Psoas muscle (tissue), 8 donors: Measurements from ENCODE around the gene ENPP5. TPM values are rescaled to one million over a fixed set of nuclear protein-coding genes. Genes with fewer than 3 reads are reported as not detected.

Source experiments
- ATAC-seq, 4 donors: fragments of 200-7000 bp; cut with Tn5 transposase; one replicate each; pipeline ENCODE4 v1.9.1; 2020; ENCODE audit warnings: moderate library complexity in 3 of 4, mild to moderate bottlenecking in 2 of 4
- DNase-seq, 2 donors: peaks; one replicate each; pipeline ENCODE4 v3.0.0-alpha.2; 2020
- H3K27ac ChIP-seq: fragments of 200-600 bp; one replicate; pipeline ENCODE4 v1.8.0; 2022
- H3K27me3 ChIP-seq, 3 donors: fragments of 200-600 bp in 1 of 3; one replicate each; pipeline versions ENCODE4 v1.6.1 to v1.8.0; 2013 to 2022; ENCODE audit warnings: low read length in 2 of 3, mild to moderate bottlenecking in 2 of 3, moderate library complexity in 1 of 3; ENCODE audit not compliant: insufficient read depth in 3 of 3
- H3K36me3 ChIP-seq, 2 donors: fragments of 200-600 bp in 1 of 2; one replicate each; pipeline versions ENCODE4 v1.6.1 to v1.8.0; 2013 to 2022; ENCODE audit warnings: low read depth in 1 of 2, mild to moderate bottlenecking in 1 of 2, moderate library complexity in 1 of 2; ENCODE audit not compliant: insufficient read depth in 1 of 2
- H3K4me1 ChIP-seq: fragments of 200-600 bp; one replicate; pipeline ENCODE4 v1.8.0; 2022
- H3K4me3 ChIP-seq: fragments of 200-600 bp; one replicate; pipeline ENCODE4 v1.8.0; 2022; ENCODE audit warnings: mild to moderate bottlenecking
- H3K9me3 ChIP-seq: fragments of 200-600 bp; one replicate; pipeline ENCODE4 v1.8.0; 2022
- CTCF ChIP-seq: fragments of 200-600 bp; IDR thresholded peaks from one replicate; pipeline ENCODE4 v1.8.0; 2022; ENCODE audit warnings: antibody characterized with exemption
- WGBS, 3 donors: extraction: QIAGEN DNeasy Blood & Tissue Kit; methylation state at CpG; one replicate each; pipeline versions ENCODE4 v1.1.6 to v1.1.7; 2013; 5-methylcytosine and 5-hydroxymethylcytosine counted together
- intact Hi-C, 2 donors: fragments of 100-400 bp; cut with DNase I; formaldehyde crosslinking; loops; one replicate each; pipeline versions ENCODE4 v1.11.0 to v1.14.2; 2022
- polyA plus RNA-seq, 3 donors: library from polyadenylated mRNA; stranded (reverse); fragments of 200-250 nt; gene quantifications; one replicate each; pipeline ENCODE4 v1.2.3, GENCODE V29; 2013
- total RNA-seq, 4 donors: library from RNA; stranded (reverse); fragmentation: NEBNext Ultra II Directional in 2 of 4; extraction: Animal tissue kit (Norgen Biotek cat#: 25700) in 2 of 4; gene quantifications; one replicate each; pipeline versions ENCODE4 v1.2.1 to v1.2.4, GENCODE V29; 2021 to 2023
- donor health status: healthy with polysubstance abuse.
- donor health status: DM: no; HTN: no; CAD: no; lungs with moderate emphysema.
- donor health status: Bipolar disorder and iron deficiency.
- donor health status: healthy.
- donor health status: DM: yes; HTN: yes; CAD: no.
- donor health status: DM: no; HTN: no; CAD: no.
- donor health status: DM: no; HTN: no; CAD: no.
- donor health status: DM: yes; HTN: yes; CAD: no.

The ENPP5 gene
- total and polyA plus RNA-seq, 7 donors: 1.8 to 26.8 (median 5.4) TPM

GRCh38 chr6:46115634-46116033 lies 55.1 kb downstream of the ENPP5 start:
- peaks cover 8% of the 10 kb centered on the region for H3K4me1 ChIP-seq
- no peak overlapping the region for H3K27ac ChIP-seq
- no peak overlapping the region for H3K4me3 ChIP-seq
- intact Hi-C loops: no loop called here
- no peaks in the 10 kb centered on the region for H3K36me3 ChIP-seq
- DNase-seq (no peak), ATAC-seq (no peak)
- no peaks in the 10 kb centered on the region for H3K27me3 ChIP-seq
- no peaks in the 10 kb centered on the region for H3K9me3 ChIP-seq
- WGBS, 3 donors: 38 to 54% (median 49%) methylated on average over 1 of the region's 1 CpG
- TF ChIP-seq CTCF: no peak

- H3K36me3 ChIP-seq: no peaks in the 10 kb centered on the region
- peaks cover 8% of the 10 kb centered on the region for H3K4me1 ChIP-seq
- no peak for TF ChIP-seq CTCF
- no peak overlapping the region for H3K27ac ChIP-seq
- no peaks in the 10 kb centered on the region for H3K9me3 ChIP-seq
- H3K27me3 ChIP-seq: no peaks in the 10 kb centered on the region
- ATAC-seq (no peak), DNase-seq (no peak)
- no peak overlapping the region for H3K4me3 ChIP-seq
- WGBS, 3 donors: 98 to 100% (median 100%) methylated on average over 1 of the region's 1 CpG
- intact Hi-C loops: no loop called here
Measured at GRCh38 chr6:46113370-46113769, 57.4 kb downstream of the ENPP5 start.

Other genes with a start within 250 kb of the ENPP5 start
- gene CLIC5, start 155.1 kb downstream of the ENPP5 start, total RNA-seq: 100 to 1,000 TPM; 166 to 285 (median 211) TPM
- gene CLIC5, start 155.1 kb downstream of the ENPP5 start, polyA plus RNA-seq: 10 to 100 TPM; 30.2 to 84.5 (median 82.4) TPM
- gene ENPP4, start 41.0 kb downstream of the ENPP5 start, total RNA-seq: 10 to 100 TPM; 14.2 to 22.1 (median 20.5) TPM
- 10 to 100 TPM in 2 of 3 donors, 1 to 10 TPM in 1; 8.1 to 28.5 (median 13.8) TPM for gene ENPP4, start 41.0 kb downstream of the ENPP5 start, polyA plus RNA-seq